HEK293 (cell line): ENCODE results near the gene NELL1.

Experiments
- GLI2 ChIP-seq: fragments of 450-650 bp; formaldehyde crosslinking; IDR thresholded peaks from 2 replicates; pipeline ENCODE4; 2017; ENCODE audit warnings: missing biosample characterization, missing genetic modification characterization, low read depth, borderline replicate concordance
- MYNN ChIP-seq: fragments of 450-650 bp; formaldehyde crosslinking; IDR thresholded peaks from 2 replicates; pipeline ENCODE4 v1.5.1; 2016; ENCODE audit warnings: missing biosample characterization, missing genetic modification characterization, borderline replicate concordance
- RBAK ChIP-seq: fragments of 450-650 bp; formaldehyde crosslinking; IDR thresholded peaks from 2 replicates; pipeline ENCODE4 v1.5.1; 2016; ENCODE audit warnings: missing biosample characterization, missing genetic modification characterization
- YY1 ChIP-seq: fragments of 450-650 bp; formaldehyde crosslinking; IDR thresholded peaks from 2 replicates; pipeline ENCODE4 v1.5.1; 2018; ENCODE audit warnings: missing biosample characterization, missing genetic modification characterization
- ZNF174 ChIP-seq: fragments of 450-650 bp; formaldehyde crosslinking; IDR thresholded peaks from 2 replicates; pipeline ENCODE4 v1.5.0; 2017; ENCODE audit warnings: missing biosample characterization, mild to moderate bottlenecking, missing genetic modification characterization
- ZNF24 ChIP-seq: fragments of 450-650 bp; formaldehyde crosslinking; IDR thresholded peaks from 2 replicates; pipeline ENCODE4 v1.5.1; 2016; ENCODE audit warnings: missing biosample characterization, missing genetic modification characterization
- ZNF274 ChIP-seq, 2 experiments: fragments of 200-500 bp in 1 of 2; fragments of 450-650 bp in 1 of 2; sonication (Bioruptor generic) in 1 of 2; formaldehyde crosslinking in 1 of 2; IDR thresholded peaks; 2 replicates each; pipeline versions ENCODE4 v1.5.1 to v1.6.1; 2014 to 2016; ENCODE audit warnings: borderline replicate concordance in 1 of 2, inconsistent platforms in 1 of 2, low read length in 1 of 2, missing biosample characterization in 1 of 2, missing genetic modification characterization in 1 of 2
- ZNF561 ChIP-seq: fragments of 450-650 bp; IDR thresholded peaks from 2 replicates; pipeline ENCODE4 v1.5.1; 2018; ENCODE audit warnings: missing biosample characterization, missing genetic modification characterization, borderline replicate concordance
- TF ChIP-seq, protein P1 (sequence below): fragments of 450-650 bp; formaldehyde crosslinking; IDR thresholded peaks from 2 replicates; pipeline ENCODE4 v1.5.1; 2016; ENCODE audit warnings: missing biosample characterization, missing genetic modification characterization
- TF ChIP-seq, protein P2 (sequence below): fragments of 450-650 bp; formaldehyde crosslinking; IDR thresholded peaks from 2 replicates; pipeline ENCODE4 v1.5.1; 2017; ENCODE audit warnings: missing biosample characterization, missing genetic modification characterization
- TF ChIP-seq, protein P3 (sequence below): fragments of 450-650 bp; formaldehyde crosslinking; IDR thresholded peaks from 2 replicates; pipeline ENCODE4 v1.5.1; 2016; ENCODE audit warnings: missing biosample characterization, missing genetic modification characterization
- TF ChIP-seq, protein P4 (sequence below): fragments of 450-650 bp; formaldehyde crosslinking; IDR thresholded peaks from 2 replicates; pipeline ENCODE4 v1.5.1; 2016; ENCODE audit warnings: missing biosample characterization, missing genetic modification characterization
- TF ChIP-seq, protein P5 (sequence below): fragments of 450-650 bp; formaldehyde crosslinking; IDR thresholded peaks from 2 replicates; pipeline ENCODE4 v1.5.1; 2016; ENCODE audit warnings: missing biosample characterization, missing genetic modification characterization, low read depth

DNA sequence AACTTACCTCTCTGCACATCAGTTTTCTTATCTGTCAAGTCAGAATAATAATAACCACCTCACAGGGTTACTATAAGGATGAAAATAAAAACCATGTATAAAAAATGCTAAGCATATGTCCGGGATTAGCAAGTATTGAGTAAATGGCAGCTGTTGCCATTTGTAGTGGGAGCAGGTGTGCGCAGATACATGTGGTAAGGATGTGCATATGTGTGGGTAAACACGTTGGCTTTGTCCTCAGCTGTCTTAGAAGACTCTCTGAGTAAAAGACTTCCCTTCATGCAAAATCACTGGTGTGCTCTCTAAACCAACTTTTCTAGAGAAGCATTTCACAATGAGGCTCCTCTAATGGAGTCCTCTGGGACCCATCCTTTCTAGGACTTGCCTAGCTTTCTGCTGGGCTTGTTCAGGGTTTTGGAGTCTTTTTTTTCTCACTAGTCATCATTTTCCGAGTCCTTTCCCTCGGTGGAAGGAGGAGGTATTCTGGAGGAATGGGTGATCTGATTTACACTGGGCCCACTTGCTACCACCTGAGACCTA is 62.4 kb downstream of the NELL1 start:
- TF ChIP-seq MYNN (tag by site-specific recombination) = no peak
- TF ChIP-seq GLI2 (tag by site-specific recombination) = no peak
- TF ChIP-seq ZNF274 (IDR thresholded peaks at IDR 0.05; ENCODE audit: low read length) = no peak
- no peak for TF ChIP-seq ZNF274 (tag by site-specific recombination; IDR thresholded peaks at IDR 0.05; ENCODE audit: borderline replicate concordance)
- no peak for TF ChIP-seq ZNF561 (tag by site-specific recombination)
- TF ChIP-seq, protein P1, sequence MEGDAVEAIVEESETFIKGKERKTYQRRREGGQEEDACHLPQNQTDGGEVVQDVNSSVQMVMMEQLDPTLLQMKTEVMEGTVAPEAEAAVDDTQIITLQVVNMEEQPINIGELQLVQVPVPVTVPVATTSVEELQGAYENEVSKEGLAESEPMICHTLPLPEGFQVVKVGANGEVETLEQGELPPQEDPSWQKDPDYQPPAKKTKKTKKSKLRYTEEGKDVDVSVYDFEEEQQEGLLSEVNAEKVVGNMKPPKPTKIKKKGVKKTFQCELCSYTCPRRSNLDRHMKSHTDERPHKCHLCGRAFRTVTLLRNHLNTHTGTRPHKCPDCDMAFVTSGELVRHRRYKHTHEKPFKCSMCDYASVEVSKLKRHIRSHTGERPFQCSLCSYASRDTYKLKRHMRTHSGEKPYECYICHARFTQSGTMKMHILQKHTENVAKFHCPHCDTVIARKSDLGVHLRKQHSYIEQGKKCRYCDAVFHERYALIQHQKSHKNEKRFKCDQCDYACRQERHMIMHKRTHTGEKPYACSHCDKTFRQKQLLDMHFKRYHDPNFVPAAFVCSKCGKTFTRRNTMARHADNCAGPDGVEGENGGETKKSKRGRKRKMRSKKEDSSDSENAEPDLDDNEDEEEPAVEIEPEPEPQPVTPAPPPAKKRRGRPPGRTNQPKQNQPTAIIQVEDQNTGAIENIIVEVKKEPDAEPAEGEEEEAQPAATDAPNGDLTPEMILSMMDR (tag by site-specific recombination) = no peak
- TF ChIP-seq YY1 (tag by site-specific recombination) = no peak
- TF ChIP-seq ZNF174 (tag by site-specific recombination) = no peak
- TF ChIP-seq, protein P2, sequence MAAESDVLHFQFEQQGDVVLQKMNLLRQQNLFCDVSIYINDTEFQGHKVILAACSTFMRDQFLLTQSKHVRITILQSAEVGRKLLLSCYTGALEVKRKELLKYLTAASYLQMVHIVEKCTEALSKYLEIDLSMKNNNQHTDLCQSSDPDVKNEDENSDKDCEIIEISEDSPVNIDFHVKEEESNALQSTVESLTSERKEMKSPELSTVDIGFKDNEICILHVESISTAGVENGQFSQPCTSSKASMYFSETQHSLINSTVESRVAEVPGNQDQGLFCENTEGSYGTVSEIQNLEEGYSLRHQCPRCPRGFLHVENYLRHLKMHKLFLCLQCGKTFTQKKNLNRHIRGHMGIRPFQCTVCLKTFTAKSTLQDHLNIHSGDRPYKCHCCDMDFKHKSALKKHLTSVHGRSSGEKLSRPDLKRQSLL (tag by site-specific recombination) = no peak
- TF ChIP-seq ZNF24 = no peak
- TF ChIP-seq, protein P3, sequence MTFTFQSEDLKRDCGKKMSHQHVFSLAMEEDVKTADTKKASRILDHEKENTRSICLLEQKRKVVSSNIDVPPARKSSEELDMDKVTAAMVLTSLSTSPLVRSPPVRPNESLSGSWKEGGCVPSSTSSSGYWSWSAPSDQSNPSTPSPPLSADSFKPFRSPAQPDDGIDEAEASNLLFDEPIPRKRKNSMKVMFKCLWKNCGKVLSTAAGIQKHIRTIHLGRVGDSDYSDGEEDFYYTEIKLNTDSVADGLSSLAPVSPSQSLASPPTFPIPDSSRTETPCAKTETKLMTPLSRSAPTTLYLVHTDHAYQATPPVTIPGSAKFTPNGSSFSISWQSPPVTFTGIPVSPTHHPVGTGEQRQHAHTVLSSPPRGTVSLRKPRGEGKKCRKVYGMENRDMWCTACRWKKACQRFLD (tag by site-specific recombination) = no peak
- TF ChIP-seq, protein P4, sequence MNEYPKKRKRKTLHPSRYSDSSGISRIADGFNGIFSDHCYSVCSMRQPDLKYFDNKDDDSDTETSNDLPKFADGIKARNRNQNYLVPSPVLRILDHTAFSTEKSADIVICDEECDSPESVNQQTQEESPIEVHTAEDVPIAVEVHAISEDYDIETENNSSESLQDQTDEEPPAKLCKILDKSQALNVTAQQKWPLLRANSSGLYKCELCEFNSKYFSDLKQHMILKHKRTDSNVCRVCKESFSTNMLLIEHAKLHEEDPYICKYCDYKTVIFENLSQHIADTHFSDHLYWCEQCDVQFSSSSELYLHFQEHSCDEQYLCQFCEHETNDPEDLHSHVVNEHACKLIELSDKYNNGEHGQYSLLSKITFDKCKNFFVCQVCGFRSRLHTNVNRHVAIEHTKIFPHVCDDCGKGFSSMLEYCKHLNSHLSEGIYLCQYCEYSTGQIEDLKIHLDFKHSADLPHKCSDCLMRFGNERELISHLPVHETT (tag by site-specific recombination) = no peak
- TF ChIP-seq RBAK (tag by site-specific recombination) = no peak
- TF ChIP-seq, protein P5, sequence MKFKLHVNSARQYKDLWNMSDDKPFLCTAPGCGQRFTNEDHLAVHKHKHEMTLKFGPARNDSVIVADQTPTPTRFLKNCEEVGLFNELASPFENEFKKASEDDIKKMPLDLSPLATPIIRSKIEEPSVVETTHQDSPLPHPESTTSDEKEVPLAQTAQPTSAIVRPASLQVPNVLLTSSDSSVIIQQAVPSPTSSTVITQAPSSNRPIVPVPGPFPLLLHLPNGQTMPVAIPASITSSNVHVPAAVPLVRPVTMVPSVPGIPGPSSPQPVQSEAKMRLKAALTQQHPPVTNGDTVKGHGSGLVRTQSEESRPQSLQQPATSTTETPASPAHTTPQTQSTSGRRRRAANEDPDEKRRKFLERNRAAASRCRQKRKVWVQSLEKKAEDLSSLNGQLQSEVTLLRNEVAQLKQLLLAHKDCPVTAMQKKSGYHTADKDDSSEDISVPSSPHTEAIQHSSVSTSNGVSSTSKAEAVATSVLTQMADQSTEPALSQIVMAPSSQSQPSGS (tag by site-specific recombination) = no peak
